Measurements from ENCODE around the gene RCE1. TPM values are rescaled to one million over a fixed set of nuclear protein-coding genes. Genes with fewer than 3 reads are reported as not detected.

The RCE1 gene
- total RNA-seq, 2 donors from 2014 or later = 34.5 to 37.5 TPM

- WGBS, 2 experiments (ENCODE audit: insufficient coverage in 1 of 2, insufficient read length in 1 of 2) = 84 to 85% methylated on average over 4 to 14 of the region's 14 CpGs
- H3K4me1 Mint-ChIP-seq = peaks cover 15% of the 10 kb centered on the region
Observed at GRCh38 chr11:66891851-66892660, 48.8 kb downstream of the RCE1 start.

DNA sequence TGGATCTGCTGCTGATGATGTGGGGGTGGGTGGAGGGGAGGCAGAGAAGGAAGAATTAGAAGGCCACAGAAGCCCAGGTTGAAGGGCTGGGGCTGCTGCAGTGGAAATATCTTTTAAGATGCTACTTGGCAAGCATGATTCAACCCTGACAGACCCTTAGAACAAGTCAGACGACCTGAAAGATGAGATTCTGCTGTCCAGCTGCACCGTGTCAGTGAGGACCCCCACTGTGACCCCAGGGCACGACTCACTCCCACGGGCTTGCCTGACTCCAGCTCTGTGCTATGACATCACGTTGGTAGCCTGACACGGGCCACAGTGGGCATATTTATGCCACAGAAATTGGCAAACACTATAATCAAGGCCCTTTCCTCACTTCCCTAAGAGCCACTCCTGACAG is 49.7 kb downstream of the RCE1 start:
- no peaks in the 10 kb centered on the region for H3K9me3 Mint-ChIP-seq
- TF ChIP-seq, protein P1, sequence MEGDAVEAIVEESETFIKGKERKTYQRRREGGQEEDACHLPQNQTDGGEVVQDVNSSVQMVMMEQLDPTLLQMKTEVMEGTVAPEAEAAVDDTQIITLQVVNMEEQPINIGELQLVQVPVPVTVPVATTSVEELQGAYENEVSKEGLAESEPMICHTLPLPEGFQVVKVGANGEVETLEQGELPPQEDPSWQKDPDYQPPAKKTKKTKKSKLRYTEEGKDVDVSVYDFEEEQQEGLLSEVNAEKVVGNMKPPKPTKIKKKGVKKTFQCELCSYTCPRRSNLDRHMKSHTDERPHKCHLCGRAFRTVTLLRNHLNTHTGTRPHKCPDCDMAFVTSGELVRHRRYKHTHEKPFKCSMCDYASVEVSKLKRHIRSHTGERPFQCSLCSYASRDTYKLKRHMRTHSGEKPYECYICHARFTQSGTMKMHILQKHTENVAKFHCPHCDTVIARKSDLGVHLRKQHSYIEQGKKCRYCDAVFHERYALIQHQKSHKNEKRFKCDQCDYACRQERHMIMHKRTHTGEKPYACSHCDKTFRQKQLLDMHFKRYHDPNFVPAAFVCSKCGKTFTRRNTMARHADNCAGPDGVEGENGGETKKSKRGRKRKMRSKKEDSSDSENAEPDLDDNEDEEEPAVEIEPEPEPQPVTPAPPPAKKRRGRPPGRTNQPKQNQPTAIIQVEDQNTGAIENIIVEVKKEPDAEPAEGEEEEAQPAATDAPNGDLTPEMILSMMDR (conservative IDR thresholded peaks at IDR 0.05) = no peak
- H3K27me3 ChIP-seq (ENCODE audit: control insufficient read depth, insufficient read depth, low read length, poor library complexity, severe bottlenecking) = no peaks in the 10 kb centered on the region
- WGBS, 2 experiments (ENCODE audit: insufficient coverage in 1 of 2, insufficient read length in 1 of 2) = 62 to 71% methylated on average over 4 to 6 of the region's 6 CpGs
- H3K9me3 ChIP-seq (ENCODE audit: control insufficient read depth, low read length) = no peaks in the 10 kb centered on the region
- no peaks in the 10 kb centered on the region for H3K27me3 Mint-ChIP-seq (ENCODE audit: insufficient read depth)
- no peak overlapping the region for H3K27ac ChIP-seq (ENCODE audit: low read depth, low read length)
- no peaks in the 10 kb centered on the region for H3K36me3 ChIP-seq (ENCODE audit: control insufficient read depth, insufficient read depth, low read length)
- no peak for DNase-seq
- H3K4me1 ChIP-seq (ENCODE audit: control insufficient read depth, insufficient read depth, low read length) = no peaks in the 10 kb centered on the region
- no peak overlapping the region for H3K4me3 ChIP-seq (ENCODE audit: low read length)
- no peak overlapping the region for H3K4me3 Mint-ChIP-seq
- H3K36me3 Mint-ChIP-seq (ENCODE audit: low read depth) = no peaks in the 10 kb centered on the region
- H3K27ac Mint-ChIP-seq = no peak overlapping the region
- no peak overlapping the region for H3K9ac ChIP-seq (ENCODE audit: extremely low read depth, low read length, poor library complexity, severe bottlenecking)
- H3K4me1 Mint-ChIP-seq = peaks cover 15% of the 10 kb centered on the region

More at GRCh38 chr11:66891851-66892660, 48.8 kb downstream of the RCE1 start:
- Histone ChIP-seq H3K9ac (ENCODE audit: extremely low read depth, low read length, poor library complexity, severe bottlenecking) (no peak overlapping the region), H3K36me3 (ENCODE audit: control insufficient read depth, insufficient read depth, low read length) (no peaks in the 10 kb centered on the region), H3K4me1 (ENCODE audit: control insufficient read depth, insufficient read depth, low read length) (no peaks in the 10 kb centered on the region), H3K27ac (ENCODE audit: low read depth, low read length) (no peak overlapping the region), H3K9me3 (ENCODE audit: control insufficient read depth, low read length) (no peaks in the 10 kb centered on the region), H3K4me3 (ENCODE audit: low read length) (no peak overlapping the region), H3K27me3 (ENCODE audit: control insufficient read depth, insufficient read depth, low read length, poor library complexity, severe bottlenecking) (no peaks in the 10 kb centered on the region)
- H3K9me3 Mint-ChIP-seq = no peaks in the 10 kb centered on the region
- no peaks in the 10 kb centered on the region for H3K27me3 Mint-ChIP-seq (ENCODE audit: insufficient read depth)
- H3K4me3 Mint-ChIP-seq = no peak overlapping the region
- TF ChIP-seq, protein P1 (conservative IDR thresholded peaks at IDR 0.05) = no peak
- no peaks in the 10 kb centered on the region for H3K36me3 Mint-ChIP-seq (ENCODE audit: low read depth)
- H3K27ac Mint-ChIP-seq = peak overlapping the region; percentile 85
- DNase-seq = peak; percentile 86

- no peak overlapping the region for H3K9ac ChIP-seq (ENCODE audit: extremely low read depth, low read length, poor library complexity, severe bottlenecking)
- Mint-ChIP-seq H3K9me3 (no peaks in the 10 kb centered on the region), H3K36me3 (ENCODE audit: low read depth) (no peaks in the 10 kb centered on the region), H3K27ac (peak overlapping the region; percentile 39), H3K4me3 (no peak overlapping the region), H3K4me1 (peaks cover 15% of the 10 kb centered on the region), H3K27me3 (ENCODE audit: insufficient read depth) (no peaks in the 10 kb centered on the region)
- H3K36me3 ChIP-seq (ENCODE audit: control insufficient read depth, insufficient read depth, low read length) = no peaks in the 10 kb centered on the region
- H3K9me3 ChIP-seq (ENCODE audit: control insufficient read depth, low read length) = no peaks in the 10 kb centered on the region
- H3K27me3 ChIP-seq (ENCODE audit: control insufficient read depth, insufficient read depth, low read length, poor library complexity, severe bottlenecking) = no peaks in the 10 kb centered on the region
- H3K4me3 ChIP-seq (ENCODE audit: low read length) = no peak overlapping the region
- TF ChIP-seq, protein P1 (conservative IDR thresholded peaks at IDR 0.05) = no peak
- 72% methylated on average over 2 of the region's 2 CpGs; no CpG with 5 or more reads in 1 of the 2 experiments for WGBS, 2 experiments (ENCODE audit: insufficient coverage in 1 of 2, insufficient read length in 1 of 2)
- H3K27ac ChIP-seq (ENCODE audit: low read depth, low read length) = no peak overlapping the region
- DNase-seq = no peak
- no peaks in the 10 kb centered on the region for H3K4me1 ChIP-seq (ENCODE audit: control insufficient read depth, insufficient read depth, low read length)
Observed at GRCh38 chr11:66894141-66894540, 50.9 kb downstream of the RCE1 start.

Other genes with a start within 250 kb of the RCE1 start
- 100 to 1,000 TPM in 1 of 2 donors, 10 to 100 TPM in 1; 90.0 to 110 TPM for gene RBM14, start 226.8 kb upstream of the RCE1 start, total RNA-seq
- 100 to 1,000 TPM; 151 to 191 TPM for gene RBM4, start 204.7 kb upstream of the RCE1 start, total RNA-seq
- 10 to 100 TPM; 23.3 to 28.5 TPM for gene RBM4B, start 165.6 kb upstream of the RCE1 start, total RNA-seq
- 10 to 100 TPM; 36.0 to 46.0 TPM for gene SPTBN2, start 114.2 kb upstream of the RCE1 start, total RNA-seq
- 10 to 100 TPM; 23.2 to 26.2 TPM for gene LRFN4, start 13.6 kb downstream of the RCE1 start, total RNA-seq
- 10 to 100 TPM; 21.9 to 24.4 TPM for gene PC, start 114.9 kb downstream of the RCE1 start, total RNA-seq
- gene C11orf86, start 131.9 kb downstream of the RCE1 start, total RNA-seq = not detected
- 1 to 10 TPM in 1 of 2 donors, under 1 TPM in 1; 0.91 to 1.1 TPM for gene SYT12, start 179.7 kb downstream of the RCE1 start, total RNA-seq
- 10 to 100 TPM; 17.1 to 18.1 TPM for gene RHOD, start 213.4 kb downstream of the RCE1 start, total RNA-seq